SH-SY5Y (cell line): ENCODE results near the gene SEPTIN7.

Experiments
- GATA2 ChIP-seq: IDR thresholded peaks from 2 replicates; pipeline ENCODE4 v1.6.1; 2011; ENCODE audit warnings: mild to moderate bottlenecking, low read depth, low read length
- GATA3 ChIP-seq: IDR thresholded peaks from 2 replicates; pipeline ENCODE4 v1.6.1; 2011; ENCODE audit warnings: low read depth, mild to moderate bottlenecking, low read length, moderate library complexity

GRCh38 chr7:35802102-35802466 lies 1.2 kb downstream of the SEPTIN7 start:
- TF ChIP-seq GATA2, result no peak
- TF ChIP-seq GATA3, result no peak
